GM12891 (cell line): Measurements from ENCODE around the gene TBC1D22A.

Experiments
- POLR2A ChIP-seq: IDR thresholded peaks from 2 replicates; pipeline ENCODE4 v1.6.1; 2011; ENCODE audit warnings: low read depth, low read length, control low read depth
- POLR2AphosphoS5 ChIP-seq: IDR thresholded peaks from 2 replicates; pipeline ENCODE4 v1.6.1; 2011; ENCODE audit warnings: low read depth, low read length, control low read depth
- SPI1 ChIP-seq: IDR thresholded peaks from 2 replicates; pipeline ENCODE4 v1.6.1; 2011; ENCODE audit warnings: low read depth, low read length, control low read depth
- TAF1 ChIP-seq: IDR thresholded peaks from 2 replicates; pipeline ENCODE4 v1.6.1; 2011; ENCODE audit warnings: low read depth, low read length, control low read depth

DNA sequence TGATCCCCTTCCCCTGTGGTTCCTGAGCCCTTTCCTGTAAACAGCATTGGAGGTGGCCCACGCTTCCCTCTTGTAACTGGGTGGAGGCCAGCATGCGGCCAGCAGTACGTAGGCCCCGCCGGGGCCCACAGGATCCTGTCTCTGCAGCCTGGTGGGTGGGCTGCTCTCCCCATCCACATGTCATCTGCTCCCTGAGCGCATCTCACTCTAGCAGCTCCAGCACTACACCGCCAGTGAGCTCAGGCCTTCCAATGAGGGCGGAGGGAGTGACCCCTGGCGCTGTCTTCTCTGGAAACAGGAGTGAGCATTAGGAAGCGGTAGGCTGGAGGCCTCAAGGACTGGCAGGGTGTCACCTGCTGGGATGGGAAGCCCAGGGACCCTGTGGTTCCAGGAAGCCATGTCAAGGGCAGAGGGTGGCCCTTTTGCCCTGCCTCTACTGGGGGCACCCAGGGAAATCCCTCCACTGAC, 363.9 kb downstream of the TBC1D22A start:
- TF ChIP-seq POLR2A (no peak), POLR2AphosphoS5 (no peak), SPI1 (no peak), TAF1 (no peak)
